ENCODE results near the gene ASPHD2. TPM values are rescaled to one million over a fixed set of nuclear protein-coding genes. Genes with fewer than 3 reads are reported as not detected.

ASPHD2 gene
- total and polyA plus RNA-seq, 8 donors, result 0.45 to 48.4 (median 3.9) TPM

- peaks cover 51 to 76% (median 66%) of the 10 kb centered on the region in 4 donors for H3K4me1 ChIP-seq
- peak overlapping the region; percentile 89 to 99 (median 95) for H3K27ac ChIP-seq
- no peak for DNase-seq
- no peaks in the 10 kb centered on the region for H3K27me3 ChIP-seq
- TF ChIP-seq CTCF (IDR thresholded peaks at IDR 0.05), result no peak
- TF ChIP-seq POLR2AphosphoS5 (IDR thresholded peaks at IDR 0.05), result no peak
- no peak for TF ChIP-seq POLR2A (IDR thresholded peaks at IDR 0.05)
- no peak for TF ChIP-seq EP300 (IDR thresholded peaks at IDR 0.05)
- peaks cover 0 to 31% (median 22%) of the 10 kb centered on the region in 4 donors for H3K36me3 ChIP-seq
- intact Hi-C loops (cut with DNase I; ENCODE audit: low total_unique reads), result no loop called here
- H3K4me3 ChIP-seq, result peak overlapping the region; percentile 85 to 97 (median 90)
- no peaks in the 10 kb centered on the region for H3K9me3 ChIP-seq
- 3 to 11% (median 5%) methylated on average over 7 of the region's 7 CpGs for WGBS, 5 donors
Measured at GRCh38 chr22:26483043-26483438, 54.0 kb downstream of the ASPHD2 start.

GRCh38 chr22:26483439-26484359 is 54.6 kb downstream of the ASPHD2 start, which contains the start of the genes HPS4 and SRRD:
Gene HPS4, minus strand, starts transcription at chr22:26483783. Its CDS starts 2,021 bp downstream, at chr22:26481762.
Gene SRRD, plus strand, starts transcription at chr22:26483877. Its CDS starts 14 bp downstream, at chr22:26483891.
- H3K4me3 ChIP-seq, result peak within 1 kb of the TSS; percentile 85 to 97 (median 90)
- 0 to 2% (median 1%) methylated on average over 13 to 85 of the region's 85 CpGs for whole genome bisulfite sequencing, 5 donors
- H3K36me3 ChIP-seq, result peaks cover 0 to 32% (median 24%) of the 10 kb centered on the region in 4 donors
- no peaks in the 10 kb centered on the region for H3K27me3 ChIP-seq
- H3K27ac ChIP-seq, result peak within 1 kb of the TSS; percentile 89 to 99 (median 95)
- peaks cover 51 to 69% (median 66%) of the 10 kb centered on the region in 4 donors for H3K4me1 ChIP-seq
- DNase-seq, result peak; percentile 93 to 97
- intact Hi-C loops (cut with DNase I; ENCODE audit: low total_unique reads), result no loop called here
- TF ChIP-seq EP300 (IDR thresholded peaks at IDR 0.05) (no peak), CTCF (IDR thresholded peaks at IDR 0.05) (no peak), POLR2A (IDR thresholded peaks at IDR 0.05) (peak in 1 of 4 donors; percentile 70), POLR2AphosphoS5 (IDR thresholded peaks at IDR 0.05) (peak; percentile 96 to 98 (median 97))
- H3K9me3 ChIP-seq, result no peaks in the 10 kb centered on the region

- Histone ChIP-seq H3K36me3 (peaks cover 0 to 37% (median 30%) of the 10 kb centered on the region in 4 donors), H3K27ac (peak overlapping the region in 4 of 5 donors; percentile 93 to 99 (median 96)), H3K4me1 (peaks cover 47 to 63% (median 61%) of the 10 kb centered on the region in 4 donors), H3K9me3 (no peaks in the 10 kb centered on the region), H3K27me3 (no peaks in the 10 kb centered on the region), H3K4me3 (peak overlapping the region; percentile 85 to 97 (median 90))
- peak in 1 of 2 donors; percentile 48 for DNase-seq
- 2 to 4% (median 3%) methylated on average over 6 of the region's 6 CpGs for WGBS, 5 donors
- intact Hi-C loops (cut with DNase I; ENCODE audit: low total_unique reads), result no loop called here
- TF ChIP-seq EP300 (IDR thresholded peaks at IDR 0.05) (no peak), POLR2AphosphoS5 (IDR thresholded peaks at IDR 0.05) (no peak)
Measured at GRCh38 chr22:26484360-26484706, 55.3 kb downstream of the ASPHD2 start.

- Histone ChIP-seq H3K36me3 (peaks cover 4 to 43% (median 37%) of the 10 kb centered on the region in 4 donors), H3K4me3 (peak overlapping the region in 2 of 4 donors; percentile 85), H3K27ac (peak overlapping the region in 3 of 5 donors; percentile 93 to 99 (median 97)), H3K9me3 (no peaks in the 10 kb centered on the region), H3K4me1 (peaks cover 40 to 59% (median 55%) of the 10 kb centered on the region in 4 donors), H3K27me3 (no peaks in the 10 kb centered on the region)
- intact Hi-C loops (cut with DNase I; ENCODE audit: low total_unique reads), result no loop called here
- DNase-seq, result no peak
- TF ChIP-seq EP300 (IDR thresholded peaks at IDR 0.05) (no peak), POLR2A (IDR thresholded peaks at IDR 0.05) (no peak), POLR2AphosphoS5 (IDR thresholded peaks at IDR 0.05) (no peak), CTCF (IDR thresholded peaks at IDR 0.05) (no peak)
- WGBS, 5 donors, result 36 to 51% (median 46%) methylated on average over 7 of the region's 7 CpGs
Measured at GRCh38 chr22:26485013-26485412, 56.0 kb downstream of the ASPHD2 start.
